Left colon (tissue), 2 donors: ENCODE data around the gene PRDM5. TPM values are rescaled to one million over a fixed set of nuclear protein-coding genes. Genes with fewer than 3 reads are reported as not detected.

Experiments
- ATAC-seq: fragments of 200-7000 bp; cut with Tn5 transposase; one replicate; pipeline ENCODE4 v1.9.1; 2020; ENCODE audit warnings: mild to moderate bottlenecking, moderate library complexity
- DNase-seq, 2 donors: peaks; one replicate each; pipeline ENCODE4 v3.0.0-alpha.2; 2020
- intact Hi-C, 2 donors: fragments of 100-400 bp; cut with DNase I in 1 of 2; cut with micrococcal nuclease in 1 of 2; formaldehyde crosslinking; loops; one replicate each; pipeline versions ENCODE4 v1.11.2 to v1.14.0; 2022; cut with DNase I, micrococcal nuclease
- total RNA-seq, 2 donors: library from RNA; stranded (reverse); fragmentation: NEBNext Ultra II Directional; extraction: Animal tissue kit (Norgen Biotek cat#: 25700); gene quantifications; one replicate each; pipeline ENCODE4 v1.2.1, GENCODE V29; 2021
- donor health status: DM: no; HTN: no; CAD: no.
- donor health status: DM: yes; HTN: yes; CAD: no.

The PRDM5 gene
- total RNA-seq, 2 donors from 2014 or later: 7.0 to 7.4 TPM

GRCh38 chr4:120918092-120918491 is 4.4 kb downstream of the PRDM5 start:
- no peak for DNase-seq
- intact Hi-C loops: no loop called here
- no peak for ATAC-seq

- DNase-seq (no peak), ATAC-seq (no peak)
- intact Hi-C loops: no loop called here
Measured at GRCh38 chr4:120916937-120917336, 5.6 kb downstream of the PRDM5 start.

- ATAC-seq (no peak), DNase-seq (no peak)
- intact Hi-C loops: no loop called here
Measured at GRCh38 chr4:120915336-120915735, 7.2 kb downstream of the PRDM5 start.

GRCh38 chr4:120903419-120903818 is 19.1 kb downstream of the PRDM5 start:
- intact Hi-C loops: no loop called here
- DNase-seq (no peak), ATAC-seq (no peak)

- intact Hi-C loops: no loop called here
- DNase-seq: no peak
- ATAC-seq: no peak
Measured at GRCh38 chr4:120902925-120903324, 19.6 kb downstream of the PRDM5 start.

- DNase-seq (no peak), ATAC-seq (no peak)
Measured at GRCh38 chr4:120901731-120902130, 20.8 kb downstream of the PRDM5 start.

GRCh38 chr4:120897981-120898719 is 24.4 kb downstream of the PRDM5 start:
- DNase-seq: no peak
- intact Hi-C loops: no loop called here
- ATAC-seq: no peak

More at GRCh38 chr4:120901731-120902130, 20.8 kb downstream of the PRDM5 start:
- intact Hi-C loops: no loop called here

GRCh38 chr4:120895554-120895953 is 27.0 kb downstream of the PRDM5 start:
- DNase-seq (no peak), ATAC-seq (no peak)
- intact Hi-C loops: no loop called here

GRCh38 chr4:120893314-120893713 is 29.2 kb downstream of the PRDM5 start:
- no peak for ATAC-seq
- DNase-seq: no peak
- intact Hi-C loops: no loop called here

- intact Hi-C loops: no loop called here
- ATAC-seq: no peak
Measured at GRCh38 chr4:120886191-120886590, 36.3 kb downstream of the PRDM5 start.

GRCh38 chr4:120881846-120882245 is 40.7 kb downstream of the PRDM5 start:
- no peak for DNase-seq
- intact Hi-C loops: no loop called here
- no peak for ATAC-seq

More at GRCh38 chr4:120886191-120886590, 36.3 kb downstream of the PRDM5 start:
- DNase-seq: no peak

- ATAC-seq (no peak), DNase-seq (no peak)
- intact Hi-C loops: no loop called here
Measured at GRCh38 chr4:120881351-120881750, 41.2 kb downstream of the PRDM5 start.

- no peak for DNase-seq
- ATAC-seq: peak; percentile 99
- intact Hi-C loops: no loop called here
Measured at GRCh38 chr4:120877021-120877420, 45.5 kb downstream of the PRDM5 start.

GRCh38 chr4:120874792-120875774 is 47.4 kb downstream of the PRDM5 start:
- intact Hi-C loops: no loop called here
- no peak for DNase-seq
- ATAC-seq: no peak

- no peak for DNase-seq
- ATAC-seq: no peak
Measured at GRCh38 chr4:120873554-120873953, 49.0 kb downstream of the PRDM5 start.

GRCh38 chr4:120871173-120871572 is 51.4 kb downstream of the PRDM5 start:
- intact Hi-C loops: no loop called here
- no peak for ATAC-seq
- no peak for DNase-seq

More at GRCh38 chr4:120873554-120873953, 49.0 kb downstream of the PRDM5 start:
- intact Hi-C loops: no loop called here

- ATAC-seq (peak; percentile 75), DNase-seq (no peak)
- intact Hi-C loops: no loop called here
Measured at GRCh38 chr4:120870279-120870673, 52.2 kb downstream of the PRDM5 start.

- DNase-seq: no peak
- intact Hi-C loops: no loop called here
- ATAC-seq: peak; percentile 58
Measured at GRCh38 chr4:120869613-120870278, 52.8 kb downstream of the PRDM5 start.

GRCh38 chr4:120867506-120867905 is 55.0 kb downstream of the PRDM5 start:
- DNase-seq (no peak), ATAC-seq (no peak)
- intact Hi-C loops: no loop called here
